ENCODE measurements around the gene CDH20.

Gene CDH20

GRCh38 chr18:61528961-61529360 is 195.7 kb downstream of the CDH20 start:
- TF ChIP-seq ZFX (IDR thresholded peaks at IDR 0.05; ENCODE audit: borderline replicate concordance) (no peak), CTCF (IDR thresholded peaks at IDR 0.05) (no peak)
- H3K27ac ChIP-seq = no peak overlapping the region

- TF ChIP-seq ZFX (IDR thresholded peaks at IDR 0.05; ENCODE audit: borderline replicate concordance) (no peak), CTCF (IDR thresholded peaks at IDR 0.05) (no peak)
- no peak overlapping the region for H3K27ac ChIP-seq
Observed at GRCh38 chr18:61530681-61531080, 197.5 kb downstream of the CDH20 start.

- no peak overlapping the region for H3K27ac ChIP-seq
- TF ChIP-seq ZFX (IDR thresholded peaks at IDR 0.05; ENCODE audit: borderline replicate concordance) (no peak), CTCF (IDR thresholded peaks at IDR 0.05) (no peak)
Observed at GRCh38 chr18:61531182-61531581, 198.0 kb downstream of the CDH20 start.

- no peak overlapping the region for H3K27ac ChIP-seq
- TF ChIP-seq CTCF (IDR thresholded peaks at IDR 0.05) = no peak
- no peak for TF ChIP-seq ZFX (IDR thresholded peaks at IDR 0.05; ENCODE audit: borderline replicate concordance)
Observed at GRCh38 chr18:61531891-61532290, 198.7 kb downstream of the CDH20 start.

GRCh38 chr18:61535401-61535800 is 202.2 kb downstream of the CDH20 start:
- TF ChIP-seq CTCF (IDR thresholded peaks at IDR 0.05) (no peak), ZFX (IDR thresholded peaks at IDR 0.05; ENCODE audit: borderline replicate concordance) (no peak)
- H3K27ac ChIP-seq = no peak overlapping the region

GRCh38 chr18:61541673-61542072 is 208.4 kb downstream of the CDH20 start:
- TF ChIP-seq ZFX (IDR thresholded peaks at IDR 0.05; ENCODE audit: borderline replicate concordance) (no peak), CTCF (IDR thresholded peaks at IDR 0.05) (no peak)
- no peak overlapping the region for H3K27ac ChIP-seq

- no peak overlapping the region for H3K27ac ChIP-seq
- no peak for TF ChIP-seq CTCF (IDR thresholded peaks at IDR 0.05)
- TF ChIP-seq ZFX (IDR thresholded peaks at IDR 0.05; ENCODE audit: borderline replicate concordance) = no peak
Observed at GRCh38 chr18:61542596-61542995, 209.4 kb downstream of the CDH20 start.
